HepG2 (cell line): ENCODE data around the gene PRKAR1A. TPM values are rescaled to one million over a fixed set of nuclear protein-coding genes. Genes with fewer than 3 reads are reported as not detected.

Source experiments
- GZF1 ChIP-seq: sonication (generic); formaldehyde crosslinking; IDR thresholded peaks from 2 replicates; pipeline ENCODE4 v1.5.1; 2020; ENCODE audit warnings: mild to moderate bottlenecking, missing genetic modification reagents
- JUNB ChIP-seq: sonication (generic); formaldehyde crosslinking; IDR thresholded peaks from 2 replicates; pipeline ENCODE4 v1.8.0; 2022; ENCODE audit warnings: missing genetic modification reagents, mild to moderate bottlenecking, borderline replicate concordance
- NONO ChIP-seq, 2 experiments: fragments of 450-650 bp in 1 of 2; sonication (generic) in 1 of 2; formaldehyde crosslinking in 1 of 2; IDR thresholded peaks in 1 of 2; conservative IDR thresholded peaks in 1 of 2; 2 replicates each; pipeline versions ENCODE4 v1.6.1 to v1.8.0; 2017 to 2022; ENCODE audit warnings: mild to moderate bottlenecking in 1 of 2, missing genetic modification reagents in 1 of 2, moderate library complexity in 1 of 2
- PAF1 ChIP-seq: IDR thresholded peaks from 2 replicates; pipeline ENCODE4 v1.6.1; 2016; ENCODE audit warnings: missing genetic modification reagents, missing compliant biosample characterization
- PAX8 ChIP-seq: sonication (generic); formaldehyde crosslinking; IDR thresholded peaks from 2 replicates; pipeline ENCODE4 v1.8.0; 2022; ENCODE audit warnings: mild to moderate bottlenecking, missing genetic modification reagents, borderline replicate concordance
- POLR2A ChIP-seq, 2 experiments: IDR thresholded peaks; 2 replicates each; pipeline ENCODE4 v1.6.1; 2011; ENCODE audit warnings: low read depth in 2 of 2, low read length in 2 of 2, mild to moderate bottlenecking in 1 of 2, moderate library complexity in 1 of 2; ENCODE audit not compliant: insufficient read depth in 1 of 2
- RERE ChIP-seq: IDR thresholded peaks from 2 replicates; pipeline ENCODE4 v1.6.1; 2016; ENCODE audit warnings: low read depth, missing genetic modification reagents, missing compliant biosample characterization
- SIN3A ChIP-seq: IDR thresholded peaks from 2 replicates; pipeline ENCODE4 v1.6.1; 2011; ENCODE audit warnings: low read depth, mild to moderate bottlenecking, control low read depth, low read length, borderline replicate concordance
- ZC3H13 ChIP-seq: sonication (generic); formaldehyde crosslinking; IDR thresholded peaks from 2 replicates; pipeline ENCODE4 v1.8.1; 2023; ENCODE audit warnings: mild to moderate bottlenecking, missing genetic modification reagents, moderate library complexity
- ZNF724P ChIP-seq: sonication (generic); formaldehyde crosslinking; IDR thresholded peaks from 2 replicates; pipeline ENCODE4 v1.8.0; 2022; ENCODE audit warnings: missing genetic modification reagents, borderline replicate concordance
- ZNF782 ChIP-seq: sonication (generic); formaldehyde crosslinking; IDR thresholded peaks from 2 replicates; pipeline ENCODE4 v1.4.0; 2020; ENCODE audit warnings: missing genetic modification reagents, mild to moderate bottlenecking, borderline replicate concordance
- polyA plus RNA-seq, 8 experiments: library from polyadenylated mRNA; depleted of rRNA in 3 of 8; stranded (reverse) in 7 of 8; unstranded in 1 of 8; fragments of >200 nt; fragmentation: Illumina TruSeq in 4 of 8; extraction: Trizol in 4 of 8; gene quantifications; 2 replicates each; pipeline versions ENCODE4 v1.2.1 to v1.2.3, GENCODE V29; 2011 to 2016; ENCODE audit warnings: low read depth in 4 of 8, missing spikeins in 1 of 8, mixed read lengths in 1 of 8; ENCODE audit not compliant: insufficient read depth in 1 of 8
- total RNA-seq, 5 experiments: library from RNA; depleted of rRNA; stranded (reverse); fragments of >200 nt; fragmentation: Illumina TruSeq; extraction: Trizol; gene quantifications; 2 replicates each; pipeline ENCODE4 v1.2.3, GENCODE V29; 2016; ENCODE audit warnings: low read depth in 1 of 5

PRKAR1A gene
- total and polyA plus RNA-seq, 2 of the 13 experiments (the other 11 are each of a cell fraction or from before 2014, with no cell fraction given) = 265 to 266 TPM

GRCh38 chr17:68541816-68542215, 29.6 kb downstream of the PRKAR1A start (continued):
- TF ChIP-seq ZNF782 (CRISPR knock-in tag) (no peak), ZNF724P (CRISPR knock-in tag) (no peak), POLR2A (IDR thresholded peaks at IDR 0.05; ENCODE audit: insufficient read depth in 1 of 2, low read depth in 2 of 2, low read length in 2 of 2) (peak in 1 of 2 experiments; percentile 41; a peak in 1 of 4 replicates), RERE (no peak), ZC3H13 (CRISPR knock-in tag) (0 out of 2 replicates have a peak, but pooled peaks have one; percentile 38), PAF1 (CRISPR knock-in tag) (no peak), SIN3A (0 out of 2 replicates have a peak, but pooled peaks have one; percentile 12), PAX8 (CRISPR knock-in tag) (no peak), JUNB (CRISPR knock-in tag) (no peak), GZF1 (CRISPR knock-in tag) (no peak), NONO (IDR thresholded peaks at IDR 0.05) (no peak), NONO (CRISPR knock-in tag; conservative IDR thresholded peaks at IDR 0.05) (no peak)
- TF ChIP-seq, all 625 proteins: peak for 5
